ENCODE data around the gene PIAS4.

DNA sequence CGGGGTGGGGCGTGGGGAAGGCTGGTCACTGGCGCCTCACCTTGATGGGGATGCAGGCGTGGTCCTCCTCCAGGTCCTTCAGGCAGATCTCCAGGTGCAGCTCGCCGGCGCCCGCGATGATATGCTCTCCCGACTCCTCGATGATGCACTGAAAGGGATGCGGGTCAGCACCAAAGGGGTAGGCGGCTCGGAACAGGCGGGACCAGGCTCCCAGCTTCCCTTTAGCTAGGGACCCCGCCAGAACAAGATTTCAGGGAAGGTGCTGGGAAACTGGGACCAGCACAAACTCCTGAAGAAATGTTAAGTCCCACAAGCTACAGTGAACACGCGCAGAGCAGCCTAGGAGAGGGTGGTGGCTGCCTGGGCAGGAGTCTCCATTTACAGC is 28.3 kb upstream of the PIAS4 start:
- TF ChIP-seq ESRRG (CRISPR knock-in tag; IDR thresholded peaks at IDR 0.05) (no peak), ZNF565 (CRISPR knock-in tag; conservative IDR thresholded peaks at IDR 0.05; ENCODE audit: low read depth) (no peak), ZNF8 (CRISPR knock-in tag; IDR thresholded peaks at IDR 0.05) (no peak), POU6F1 (CRISPR knock-in tag; IDR thresholded peaks at IDR 0.05; ENCODE audit: borderline replicate concordance, low read depth) (no peak), RARB (CRISPR knock-in tag; IDR thresholded peaks at IDR 0.05) (no peak), ZNF70 (CRISPR knock-in tag; IDR thresholded peaks at IDR 0.05) (no peak), TOX (CRISPR knock-in tag; IDR thresholded peaks at IDR 0.05; ENCODE audit: borderline replicate concordance) (no peak), ZFP3 (CRISPR knock-in tag; IDR thresholded peaks at IDR 0.05) (no peak), TCF4 (CRISPR knock-in tag; IDR thresholded peaks at IDR 0.05; ENCODE audit: borderline replicate concordance) (no peak), TSHZ2 (CRISPR knock-in tag; IDR thresholded peaks at IDR 0.05) (no peak), ARNTL (CRISPR knock-in tag; IDR thresholded peaks at IDR 0.05; ENCODE audit: borderline replicate concordance, low read depth) (no peak)
- TF ChIP-seq, protein P1, sequence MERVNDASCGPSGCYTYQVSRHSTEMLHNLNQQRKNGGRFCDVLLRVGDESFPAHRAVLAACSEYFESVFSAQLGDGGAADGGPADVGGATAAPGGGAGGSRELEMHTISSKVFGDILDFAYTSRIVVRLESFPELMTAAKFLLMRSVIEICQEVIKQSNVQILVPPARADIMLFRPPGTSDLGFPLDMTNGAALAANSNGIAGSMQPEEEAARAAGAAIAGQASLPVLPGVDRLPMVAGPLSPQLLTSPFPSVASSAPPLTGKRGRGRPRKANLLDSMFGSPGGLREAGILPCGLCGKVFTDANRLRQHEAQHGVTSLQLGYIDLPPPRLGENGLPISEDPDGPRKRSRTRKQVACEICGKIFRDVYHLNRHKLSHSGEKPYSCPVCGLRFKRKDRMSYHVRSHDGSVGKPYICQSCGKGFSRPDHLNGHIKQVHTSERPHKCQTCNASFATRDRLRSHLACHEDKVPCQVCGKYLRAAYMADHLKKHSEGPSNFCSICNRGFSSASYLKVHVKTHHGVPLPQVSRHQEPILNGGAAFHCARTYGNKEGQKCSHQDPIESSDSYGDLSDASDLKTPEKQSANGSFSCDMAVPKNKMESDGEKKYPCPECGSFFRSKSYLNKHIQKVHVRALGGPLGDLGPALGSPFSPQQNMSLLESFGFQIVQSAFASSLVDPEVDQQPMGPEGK (CRISPR knock-in tag; IDR thresholded peaks at IDR 0.05; ENCODE audit: borderline replicate concordance): no peak
